GM19025 (cell line): ENCODE results near the gene NRXN2.
"Not testable (repeated sequence)": the region's sequence is repeated elsewhere in the genome, so short reads cannot be mapped to it uniquely, and the experiment has no call there.

Experiments used
- ATAC-seq: cut with Tn5 transposase; IDR thresholded peaks from one replicate; pipeline ENCODE4 v1.9.1; 2021; ENCODE audit warnings: mild to moderate bottlenecking, low read depth, moderate library complexity; ENCODE audit not compliant: unreplicated experiment

Gene NRXN2

DNA sequence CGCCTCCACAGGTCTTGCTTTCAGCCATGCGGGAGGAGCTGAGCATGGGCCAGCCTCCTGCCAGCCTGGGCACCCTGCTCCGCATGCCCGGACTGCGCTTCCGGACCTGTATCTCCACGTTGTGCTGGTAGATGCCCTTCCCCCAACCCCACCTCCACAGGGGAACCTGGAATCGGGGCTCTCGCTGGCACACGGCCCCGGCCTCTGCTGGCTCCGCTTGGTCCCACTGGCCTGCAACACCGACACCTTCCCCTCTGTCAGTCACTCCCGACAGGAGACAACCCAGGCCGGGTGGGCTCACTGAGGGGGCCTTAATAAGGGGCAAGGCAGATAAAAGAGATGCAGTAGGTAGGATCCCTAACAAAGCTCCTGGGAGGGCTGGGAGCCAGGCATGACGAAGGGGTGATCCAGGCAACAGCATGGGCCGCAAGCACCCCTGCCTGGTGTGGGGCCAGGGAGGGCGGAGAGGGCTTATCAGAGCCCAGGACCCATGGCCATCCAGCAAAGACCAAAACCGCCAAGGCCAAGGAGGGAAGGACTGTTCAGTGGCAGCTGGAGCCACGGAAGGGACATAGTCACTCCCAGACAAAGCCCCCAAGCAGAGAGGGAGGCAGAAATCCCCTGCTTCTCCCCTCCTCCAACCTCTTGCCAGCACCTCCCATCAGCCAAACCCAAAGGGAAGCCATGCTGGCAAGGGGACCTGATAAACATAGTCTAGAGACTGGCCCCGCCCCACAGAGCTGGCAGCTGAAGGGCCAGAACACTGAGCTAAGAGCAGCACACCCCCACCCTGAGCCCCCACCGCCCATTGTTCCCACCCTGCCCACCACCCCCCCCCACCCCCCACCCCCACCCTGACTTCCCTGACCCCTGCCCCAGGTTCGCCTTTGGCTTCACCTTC lies 124.0 kb downstream of the NRXN2 start:
- no peak for ATAC-seq

DNA sequence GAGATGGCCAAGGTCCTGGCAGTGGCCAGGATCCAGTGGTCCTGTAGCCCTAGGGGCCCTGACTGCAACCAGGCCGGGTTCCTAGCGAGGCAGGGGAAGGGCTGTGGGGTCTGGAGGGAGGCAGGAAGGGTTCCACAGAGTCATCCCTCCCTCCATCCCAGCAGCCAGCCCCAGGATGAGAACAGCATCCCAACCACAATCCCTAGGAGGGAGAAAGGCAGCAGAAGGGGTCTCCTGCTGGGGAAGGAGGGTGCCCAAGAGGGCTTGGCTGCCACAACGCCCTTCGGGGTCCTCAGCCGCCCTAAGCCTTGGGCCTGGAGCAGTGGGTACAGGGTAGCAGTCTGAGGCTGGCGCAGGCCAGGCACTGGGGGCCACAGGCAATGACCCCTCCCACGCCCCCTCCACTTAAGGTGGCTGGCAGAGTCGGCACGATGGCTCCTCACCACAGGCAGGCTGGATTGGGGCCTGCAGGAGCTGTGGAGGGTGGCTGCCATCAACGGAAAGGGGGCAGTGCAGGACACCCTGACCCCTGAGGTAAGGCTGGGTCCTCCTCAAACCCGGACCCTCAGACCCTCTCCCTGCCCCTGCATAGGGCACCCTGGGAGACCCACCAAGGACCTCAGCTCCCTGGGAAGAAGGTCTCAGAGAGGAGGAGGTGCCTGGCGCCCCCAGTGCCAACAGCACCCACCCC lies 124.7 kb downstream of the NRXN2 start:
- ATAC-seq = no peak

DNA sequence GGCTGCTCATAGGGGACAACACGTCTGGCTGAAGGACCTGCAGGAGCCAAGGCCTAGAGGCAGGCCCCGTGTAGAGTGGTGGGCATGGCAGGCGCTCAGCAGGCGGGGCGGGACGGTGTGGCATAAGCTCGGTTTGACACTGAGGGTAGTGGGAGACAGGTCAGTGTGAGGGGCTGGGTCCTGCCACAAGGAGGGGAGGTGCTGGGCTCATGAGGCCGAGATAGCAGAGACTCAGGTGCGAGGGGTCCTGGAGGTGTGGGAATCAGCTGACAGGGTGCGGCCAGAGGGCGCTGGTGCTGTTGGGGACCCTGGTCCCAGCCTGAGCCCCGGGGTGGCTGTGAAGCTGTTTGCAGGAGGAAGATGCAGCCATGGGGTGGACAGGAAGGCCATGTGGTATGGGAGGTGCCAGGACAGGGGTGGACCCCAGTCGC lies 125.3 kb downstream of the NRXN2 start:
- no peak for ATAC-seq

DNA sequence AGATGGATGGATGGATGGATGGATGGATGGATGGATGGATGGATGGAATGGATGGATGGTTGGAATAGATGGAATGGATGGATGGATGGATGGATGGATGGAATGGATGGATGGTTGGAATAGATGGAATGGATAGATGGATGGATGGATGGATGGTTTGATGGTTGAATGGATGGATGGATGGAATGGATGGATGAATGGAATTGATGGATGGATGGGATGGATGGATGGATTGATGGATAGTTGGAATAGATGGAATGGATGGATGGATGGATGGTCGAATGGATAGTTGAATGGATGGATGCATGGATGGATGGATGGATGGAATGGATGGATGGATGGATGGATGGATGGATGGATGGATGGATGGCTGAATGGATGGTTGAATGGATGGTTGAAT lies 127.1 kb downstream of the NRXN2 start:
- not testable (repeated sequence) for ATAC-seq

DNA sequence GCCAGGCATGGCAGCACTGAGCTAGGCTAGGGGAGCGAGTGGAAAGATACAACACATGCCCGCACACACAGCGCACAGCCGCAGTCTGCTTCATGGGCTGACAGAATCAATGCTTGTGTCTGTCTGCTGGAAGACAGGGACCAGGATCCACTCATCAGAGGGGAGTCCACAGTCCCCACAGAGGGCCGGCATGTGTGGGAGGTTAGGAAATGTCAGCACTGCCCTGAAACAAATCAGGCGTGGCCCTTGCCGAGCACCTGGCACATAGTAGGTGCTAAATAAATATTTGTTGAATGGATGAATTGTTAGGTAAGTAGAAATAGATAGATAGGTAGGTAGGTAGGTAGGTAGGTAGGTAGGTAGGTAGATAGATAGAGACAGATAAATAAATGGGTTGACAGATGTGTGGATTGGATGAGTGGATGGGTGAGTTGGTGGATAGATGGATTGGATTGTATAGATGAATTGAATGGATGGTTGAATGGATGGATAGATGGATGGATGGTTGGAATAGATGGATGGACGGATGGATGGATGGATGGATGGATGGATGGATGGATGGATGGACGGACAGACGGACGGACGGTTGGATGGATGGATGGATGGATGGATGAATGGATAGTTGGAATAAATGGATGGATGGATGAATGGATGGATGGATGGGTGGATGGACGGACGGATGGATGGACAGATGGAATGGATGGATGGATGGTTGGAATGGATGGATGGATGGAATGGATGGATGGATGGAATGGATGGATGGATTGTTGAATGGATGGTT lies 128.6 kb downstream of the NRXN2 start:
- no peak for ATAC-seq

DNA sequence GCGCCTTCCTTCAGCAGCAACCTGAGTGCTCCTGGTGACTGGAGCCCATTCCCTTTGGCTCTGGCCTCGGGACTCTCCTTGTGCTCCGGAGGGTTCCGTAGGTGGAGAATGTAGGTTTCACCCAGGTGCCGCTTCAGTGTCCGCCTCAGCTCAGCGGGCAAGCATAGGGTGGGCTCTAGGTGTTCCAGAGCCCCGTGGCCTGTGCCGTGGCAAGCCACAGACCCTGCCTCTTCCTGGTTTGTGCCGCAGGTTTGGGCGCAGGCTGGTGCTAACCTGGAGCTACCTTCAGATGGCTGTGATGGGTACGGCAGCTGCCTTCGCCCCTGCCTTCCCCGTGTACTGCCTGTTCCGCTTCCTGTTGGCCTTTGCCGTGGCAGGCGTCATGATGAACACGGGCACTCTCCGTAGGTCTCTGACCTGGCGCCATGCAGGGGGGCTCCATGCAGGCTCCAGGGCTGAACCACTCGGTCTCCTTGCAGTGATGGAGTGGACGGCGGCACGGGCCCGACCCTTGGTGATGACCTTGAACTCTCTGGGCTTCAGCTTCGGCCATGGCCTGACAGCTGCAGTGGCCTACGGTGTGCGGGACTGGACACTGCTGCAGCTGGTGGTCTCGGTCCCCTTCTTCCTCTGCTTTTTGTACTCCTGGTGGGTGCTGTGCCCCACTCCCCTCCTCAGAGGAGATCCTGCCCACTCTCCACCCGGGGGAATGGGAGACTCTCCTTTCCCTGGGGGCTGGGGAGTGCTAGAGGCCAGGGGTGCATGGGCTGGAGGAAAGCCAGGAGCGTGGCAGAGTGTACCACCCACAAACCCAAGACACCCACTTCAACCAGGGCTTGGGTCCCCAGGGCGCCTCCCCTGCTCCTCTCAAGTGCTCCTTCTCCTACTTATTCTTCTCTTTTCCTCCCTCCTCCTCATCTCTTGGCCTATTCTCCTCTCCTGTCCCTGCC lies 129.6 kb downstream of the NRXN2 start:
- ATAC-seq = no peak

DNA sequence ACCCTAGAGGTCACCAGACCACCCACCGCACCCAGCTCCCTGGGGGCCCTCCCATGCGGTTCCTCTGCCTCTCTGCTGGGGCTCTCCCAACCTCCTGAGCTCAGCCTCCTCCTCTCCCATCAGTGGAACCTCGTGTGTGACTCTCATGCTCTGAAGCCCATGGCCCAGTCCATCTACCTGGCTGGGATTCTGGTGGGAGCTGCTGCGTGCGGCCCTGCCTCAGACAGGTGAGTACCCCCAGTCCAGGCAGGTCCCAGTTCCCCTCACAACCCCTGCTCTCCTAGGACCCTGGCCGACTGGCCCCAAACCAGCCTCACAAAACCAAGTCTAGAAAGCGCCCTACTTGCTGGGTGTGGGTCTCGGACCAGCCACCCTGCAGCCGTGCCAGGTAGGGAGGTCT lies 130.3 kb downstream of the NRXN2 start:
- no peak for ATAC-seq

DNA sequence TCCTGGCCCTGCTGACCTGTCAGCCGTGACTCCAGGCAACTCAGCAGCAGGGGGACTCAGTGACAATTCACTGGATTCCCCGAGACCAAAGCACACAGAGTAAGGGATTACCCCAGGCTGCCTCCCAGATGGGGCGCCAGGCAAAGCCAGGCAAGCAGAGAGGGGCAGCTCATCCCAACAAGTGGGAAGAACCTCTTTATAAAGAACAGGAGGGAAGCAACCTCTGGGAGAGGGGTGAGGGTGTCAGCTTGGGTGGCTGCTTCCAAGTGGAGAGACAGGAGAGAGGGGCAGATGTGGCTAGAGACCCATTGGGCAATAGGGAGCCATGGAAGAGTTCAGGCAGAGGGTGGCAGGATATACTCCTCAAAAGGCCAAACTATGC lies 130.8 kb downstream of the NRXN2 start:
- ATAC-seq = no peak

DNA sequence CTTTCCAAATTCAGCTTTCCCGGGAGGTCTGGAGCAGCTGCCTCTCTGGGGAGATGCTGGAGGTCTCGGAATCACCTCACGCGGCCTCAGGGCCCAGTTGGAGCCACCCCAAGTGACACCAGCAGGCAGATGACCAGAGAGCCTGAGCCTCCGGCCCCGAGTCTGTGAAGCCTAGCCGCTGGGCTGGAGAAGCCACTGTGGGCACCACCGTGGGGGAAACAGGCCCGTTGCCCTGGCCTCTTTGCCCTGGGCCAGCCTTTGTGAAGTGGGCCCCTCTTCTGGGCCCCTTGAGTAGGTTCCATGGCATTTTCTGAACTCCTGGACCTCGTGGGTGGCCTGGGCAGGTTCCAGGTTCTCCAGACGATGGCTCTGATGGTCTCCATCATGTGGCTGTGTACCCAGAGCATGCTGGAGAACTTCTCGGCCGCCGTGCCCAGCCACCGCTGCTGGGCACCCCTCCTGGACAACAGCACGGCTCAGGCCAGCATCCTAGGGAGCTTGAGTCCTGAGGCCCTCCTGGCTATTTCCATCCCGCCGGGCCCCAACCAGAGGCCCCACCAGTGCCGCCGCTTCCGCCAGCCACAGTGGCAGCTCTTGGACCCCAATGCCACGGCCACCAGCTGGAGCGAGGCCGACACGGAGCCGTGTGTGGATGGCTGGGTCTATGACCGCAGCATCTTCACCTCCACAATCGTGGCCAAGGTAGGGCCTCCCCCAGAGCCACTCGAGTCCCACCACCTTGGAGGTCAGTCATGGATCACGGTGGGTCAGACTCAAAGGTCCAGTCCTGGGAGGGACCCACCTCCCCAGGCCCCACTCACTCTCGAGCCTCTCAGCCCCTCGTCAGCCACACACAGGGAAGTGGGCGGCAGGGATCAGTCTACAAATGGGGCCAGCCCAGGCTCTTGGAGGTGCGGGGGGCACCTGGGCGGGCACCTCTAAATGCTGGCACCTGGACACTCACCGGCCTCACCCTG lies 131.5 kb downstream of the NRXN2 start:
- no peak for ATAC-seq

DNA sequence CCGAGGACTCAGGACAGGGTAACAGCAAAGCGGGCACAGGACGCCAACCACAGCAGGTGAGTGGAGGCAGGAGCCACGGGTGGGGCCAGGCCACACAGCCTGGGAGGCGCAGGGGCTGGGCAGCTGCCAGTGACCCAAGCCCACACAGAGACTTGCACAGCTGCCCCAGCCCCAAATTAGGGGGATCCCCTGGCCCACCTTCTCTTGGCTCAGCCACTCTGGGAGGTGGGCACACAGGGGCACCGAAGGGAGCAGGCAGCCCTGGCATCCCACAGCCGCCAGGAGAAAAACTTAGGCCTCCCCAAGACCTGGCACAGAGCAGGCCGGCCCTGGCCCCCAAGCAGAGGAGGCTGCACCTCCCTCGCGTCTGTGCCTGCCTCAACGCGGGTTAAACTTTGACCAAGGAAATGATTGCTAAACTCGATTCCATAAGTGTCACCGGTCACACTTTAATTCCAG lies 132.2 kb downstream of the NRXN2 start, which contains the start of gene SLC22A12:
Gene SLC22A12, plus strand, starts transcription at position 458 of the 459 bp plus-strand sequence. CDS start 337 bp downstream, outside the sequence.
- ATAC-seq = no peak

DNA sequence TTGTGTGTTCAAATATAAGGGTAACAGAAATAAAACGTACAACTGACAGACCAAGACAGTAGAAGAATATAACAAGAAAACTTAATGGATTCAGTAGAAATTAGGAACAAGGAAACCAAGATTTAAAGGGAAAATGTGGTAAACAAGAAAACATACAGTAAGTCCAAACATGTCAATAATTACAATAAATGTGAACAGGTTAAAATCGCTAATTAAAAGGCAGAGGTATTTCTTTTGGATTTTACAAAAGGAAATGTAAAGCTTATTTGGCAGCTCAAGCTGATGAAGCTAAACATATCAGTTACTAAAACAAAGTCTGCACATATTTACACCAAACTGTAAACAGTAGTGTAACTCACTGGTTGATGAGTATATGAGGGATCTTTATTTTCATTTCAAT lies 134.3 kb downstream of the NRXN2 start:
- no peak for ATAC-seq

DNA sequence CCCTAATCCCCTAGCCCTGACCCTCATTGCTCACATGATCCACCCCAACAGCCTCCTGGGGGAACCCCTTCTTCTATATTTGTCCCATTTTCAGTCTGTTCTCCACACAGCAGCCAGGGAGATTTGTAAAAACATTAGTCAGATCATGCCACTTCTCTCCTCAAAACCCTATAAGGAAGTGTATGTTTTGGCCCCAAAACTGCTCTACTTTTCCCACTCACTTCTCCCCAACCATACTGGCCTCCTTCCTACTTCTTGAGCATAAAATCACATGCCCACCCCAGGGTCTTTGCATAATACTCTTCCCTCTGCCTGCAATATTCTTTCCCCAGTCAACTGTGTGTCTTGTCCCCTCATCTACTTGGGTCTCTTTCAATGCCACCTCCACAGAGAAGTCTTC lies 136.6 kb downstream of the NRXN2 start:
- ATAC-seq = no peak

DNA sequence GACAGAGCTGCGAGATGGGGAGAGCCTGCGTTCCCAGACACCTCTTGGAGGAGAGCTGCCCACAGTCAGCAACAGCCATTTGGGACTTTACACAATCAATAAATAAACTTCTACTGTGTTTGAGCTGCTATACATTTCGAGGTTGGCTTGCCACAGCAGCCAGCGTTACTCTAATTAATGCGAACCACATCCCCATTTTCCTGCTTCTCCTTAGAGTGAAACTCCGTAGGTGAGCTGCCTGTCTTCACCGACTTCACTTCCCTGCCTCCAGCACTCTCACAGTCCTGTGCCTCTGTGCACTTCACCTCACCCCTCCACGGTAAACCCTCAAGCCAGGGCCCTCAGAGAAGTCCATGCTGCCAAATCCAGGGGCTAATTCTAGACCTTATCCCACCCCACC lies 137.8 kb downstream of the NRXN2 start:
- ATAC-seq = no peak

DNA sequence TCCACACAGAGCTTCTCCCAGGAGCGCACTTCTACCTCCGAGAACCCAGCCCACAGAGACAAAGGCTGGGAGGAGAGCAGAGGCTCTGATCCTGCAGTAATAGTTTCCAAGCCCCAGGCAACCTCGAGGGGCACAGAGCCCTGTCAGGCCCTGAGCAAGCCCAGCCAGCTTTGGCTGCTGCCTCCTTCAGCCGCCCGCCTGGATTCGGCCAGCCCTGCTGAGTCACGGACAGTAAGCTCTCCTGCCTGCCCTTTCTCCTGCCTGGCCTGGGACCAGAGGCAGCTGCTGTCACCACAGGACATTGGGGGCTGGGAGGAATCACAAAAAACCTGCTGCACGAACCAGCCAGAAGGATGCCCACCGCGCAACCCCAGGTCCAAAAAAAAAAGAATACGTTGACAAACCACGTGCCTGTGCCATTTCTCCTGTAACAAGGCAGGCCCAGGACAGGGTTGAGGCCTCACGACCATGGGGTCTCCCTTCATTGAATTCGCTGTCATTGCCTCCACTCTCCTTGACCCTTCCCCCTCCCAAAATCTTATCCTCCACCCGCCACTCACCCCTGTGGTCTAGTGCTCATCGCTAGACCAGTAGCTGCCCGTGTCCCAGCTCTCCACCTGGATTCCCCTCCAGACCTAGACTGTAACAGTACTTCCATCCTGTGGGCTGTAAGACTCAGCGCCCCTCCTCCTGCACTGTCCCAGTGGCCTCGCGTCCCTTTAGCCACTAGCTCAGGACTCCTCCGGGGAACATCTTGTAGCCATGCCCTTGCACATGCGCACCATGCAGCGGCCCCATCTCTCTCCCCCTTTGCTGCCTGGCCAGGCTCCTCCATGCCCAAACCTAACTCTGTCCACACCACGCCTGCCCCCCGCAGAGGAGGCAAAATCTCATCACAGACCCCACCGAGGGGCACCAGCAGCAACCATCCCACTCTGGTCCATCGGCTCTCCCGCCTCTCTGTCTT lies 139.4 kb downstream of the NRXN2 start:
- no peak for ATAC-seq

DNA sequence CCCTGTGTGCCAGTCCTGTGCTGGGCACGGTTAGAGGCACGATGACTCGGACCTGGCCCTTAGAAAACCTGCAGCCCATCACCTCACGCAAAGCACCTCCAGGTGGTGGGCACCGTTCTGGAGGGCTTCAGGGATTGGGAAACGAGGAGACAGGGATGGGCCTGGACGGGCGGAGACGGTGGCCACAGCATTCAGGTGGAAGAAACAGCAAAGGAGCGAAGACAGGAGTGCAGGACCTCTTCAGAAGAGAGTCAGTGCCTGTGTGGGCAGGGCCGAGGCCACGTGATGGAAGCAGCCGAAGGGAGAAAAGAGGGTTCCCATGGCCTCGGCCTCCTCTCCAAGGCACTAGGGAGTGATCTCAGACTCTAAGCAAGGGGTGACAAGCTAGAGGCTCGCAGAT lies 140.1 kb downstream of the NRXN2 start:
- no peak for ATAC-seq

DNA sequence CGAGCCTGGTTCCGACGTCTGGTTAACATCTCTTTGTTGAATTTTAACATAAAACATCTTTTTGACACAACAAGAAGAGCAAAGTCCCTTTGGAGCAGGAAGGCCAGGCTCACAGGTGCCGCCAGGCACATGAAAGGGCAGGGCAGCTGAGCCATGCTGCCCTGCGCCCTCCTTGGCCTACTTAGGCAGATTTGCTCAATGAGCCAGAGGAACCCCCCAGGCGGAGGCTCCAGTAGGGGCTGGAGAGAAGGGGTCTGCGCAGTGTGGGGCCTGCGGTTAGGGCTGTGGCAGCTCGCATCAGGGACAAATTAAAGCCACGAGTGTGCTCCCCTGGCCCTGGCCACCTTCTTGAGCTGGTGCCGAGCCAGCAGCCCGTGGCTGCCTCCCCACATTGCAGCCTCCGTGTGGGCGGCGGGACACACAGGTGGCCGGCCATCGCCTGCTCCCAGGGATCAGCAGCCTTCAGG lies 141.9 kb downstream of the NRXN2 start:
- no peak for ATAC-seq

DNA sequence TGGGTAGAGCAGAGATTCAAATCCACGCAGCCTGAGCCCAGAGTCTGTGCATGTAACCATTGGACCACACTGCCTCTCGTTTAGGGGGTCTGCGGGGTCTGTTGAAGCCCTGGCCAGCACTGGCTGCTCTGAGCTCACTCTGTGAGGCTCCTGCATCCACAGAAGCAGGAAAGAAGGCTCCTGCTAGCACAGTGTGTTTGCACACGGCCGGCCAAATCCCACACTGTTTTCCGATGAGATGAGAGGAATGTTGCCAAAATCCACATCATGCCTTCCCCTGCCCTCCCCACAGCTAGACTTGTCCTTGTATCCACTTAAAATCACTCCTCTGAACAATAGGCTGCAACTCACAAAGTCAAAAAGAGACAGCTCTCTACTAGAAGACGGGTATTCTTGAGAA lies 142.6 kb downstream of the NRXN2 start:
- no peak for ATAC-seq
